ENCODE measurements around the gene UBFD1. TPM values are rescaled to one million over a fixed set of nuclear protein-coding genes. Genes with fewer than 3 reads are reported as not detected.

The UBFD1 gene
- total and polyA plus RNA-seq, 2 of the 8 experiments (the other 6 are each of a cell fraction or from before 2014, with no cell fraction given), result 66.3 to 106 TPM

DNA sequence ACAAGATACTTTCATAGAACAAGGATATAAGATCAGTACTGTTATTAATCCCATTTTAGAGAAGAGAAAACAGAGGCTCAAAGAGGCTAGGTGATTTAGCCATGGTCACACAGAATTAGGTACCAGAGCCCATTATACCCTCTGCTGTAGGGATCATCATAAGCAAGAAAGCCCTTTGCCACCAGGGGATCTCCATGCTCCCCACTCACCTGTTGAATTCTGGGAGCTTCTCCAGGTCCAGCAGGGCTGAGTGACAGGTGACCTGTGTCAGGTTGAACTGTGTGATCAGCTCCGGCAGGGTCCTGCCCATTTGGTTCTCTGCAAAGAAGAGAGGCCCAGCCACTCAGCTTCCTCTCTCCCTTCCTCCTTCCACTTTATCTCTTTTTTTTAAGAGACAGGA lies 25.1 kb upstream of the UBFD1 start:
- no peak overlapping the region for H2BK120ac ChIP-seq (replicated peaks; ENCODE audit: low read depth, low read length)
- peaks cover 0 to 6% of the 10 kb centered on the region in 2 experiments for H4K20me1 ChIP-seq (replicated peaks in 1 of 2; ENCODE audit: control insufficient read depth in 1 of 2, insufficient read depth in 2 of 2, low read length in 2 of 2)
- no peak overlapping the region for H2AFZ ChIP-seq (ENCODE audit: low read length)
- H2BK20ac ChIP-seq (ENCODE audit: low read length), result no peak overlapping the region
- FAIRE-seq, result no peak
- no peaks in the 10 kb centered on the region for H3K9me3 ChIP-seq (ENCODE audit: insufficient read depth in 2 of 2, low read depth in 1 of 2, low read length in 1 of 2)
- H3K36me3 ChIP-seq (ENCODE audit: control insufficient read depth in 2 of 4, insufficient read depth in 4 of 4, low read length in 3 of 4), result peaks cover 19 to 72% (median 55%) of the 10 kb centered on the region in 4 experiments
- H3K23me2 ChIP-seq (ENCODE audit: low read depth, low read length), result no peaks in the 10 kb centered on the region
- H3K56ac ChIP-seq (replicated peaks; ENCODE audit: insufficient read length, low read depth, low read length), result no peak overlapping the region
- no peak overlapping the region for H3K4me2 ChIP-seq (ENCODE audit: insufficient read depth in 1 of 2, low read depth in 2 of 2, low read length in 2 of 2)
- no peak overlapping the region for H3K27ac ChIP-seq (ENCODE audit: low read depth, low read length)
- H3K4ac ChIP-seq (replicated peaks; ENCODE audit: insufficient read length, low read depth, low read length), result no peak overlapping the region
- H4K8ac ChIP-seq (ENCODE audit: extremely low read depth, insufficient read depth, low read length), result no peak overlapping the region
- H3K4me3 ChIP-seq (ENCODE audit: extremely low read depth in 1 of 4, insufficient read depth in 2 of 4, low read depth in 3 of 4, low read length in 4 of 4), result no peak overlapping the region
- no peak overlapping the region for H3K9ac ChIP-seq (replicated peaks in 1 of 4; ENCODE audit: extremely low read depth in 1 of 4, low read depth in 3 of 4, low read length in 3 of 4)
- H3K14ac ChIP-seq (ENCODE audit: insufficient read length), result no peak overlapping the region
- 90% methylated on average over 1 of the region's 1 CpG; no CpG with 5 or more reads in 1 of the 2 experiments for WGBS, 2 experiments (ENCODE audit: extremely low coverage in 1 of 2, insufficient coverage in 1 of 2, insufficient read length in 1 of 2, insufficient replicate concordance in 2 of 2, low coverage in 1 of 2, low lambda C conversion rate in 2 of 2, missing lambda C conversion rate in 1 of 2)
- no peak overlapping the region for H4K5ac ChIP-seq (ENCODE audit: insufficient read length, low read depth, low read length)
- H3K18ac ChIP-seq (ENCODE audit: extremely low read depth, low read length), result no peak overlapping the region
- H3K79me1 ChIP-seq (ENCODE audit: low read depth, low read length), result no peaks in the 10 kb centered on the region
- no peak overlapping the region for H3K23ac ChIP-seq (ENCODE audit: insufficient read length)
- H2BK15ac ChIP-seq (ENCODE audit: low read length), result no peak overlapping the region
- no peak overlapping the region for H4K91ac ChIP-seq (replicated peaks; ENCODE audit: insufficient read length, low read length)
- no peaks in the 10 kb centered on the region for H3K27me3 ChIP-seq (replicated peaks in 1 of 4; ENCODE audit: control insufficient read depth in 3 of 4, extremely low read depth in 1 of 4, insufficient read depth in 3 of 4, low read length in 3 of 4)
- H3K79me2 ChIP-seq (ENCODE audit: control insufficient read depth in 1 of 2, insufficient read depth in 2 of 2, low read length in 2 of 2), result no peaks in the 10 kb centered on the region
- ChIA-PET POLR2A (ENCODE audit: partially characterized antibody) (interaction anchor here (0.6 kb wide), 1 partner anchor 14 kb away, joined by 3 read pairs; no protein-coding TSS in a partner anchor), CTCF (ENCODE audit: partially characterized antibody) (interaction anchor here (0.7 kb wide), 1 partner anchor 12 kb away, joined by 3 read pairs; no protein-coding TSS in a partner anchor)
- H2AK5ac ChIP-seq (ENCODE audit: low read depth, low read length), result no peak overlapping the region
- no peak overlapping the region for H2BK12ac ChIP-seq (ENCODE audit: low read depth, low read length)
- H3K4me1 ChIP-seq (replicated peaks in 1 of 4; ENCODE audit: control insufficient read depth in 3 of 4, insufficient read depth in 4 of 4, low read length in 3 of 4), result no peaks in the 10 kb centered on the region
- DNase-seq (ENCODE audit: low read depth in 1 of 2, low spot score in 2 of 2), result no peak
- no peak overlapping the region for H2BK5ac ChIP-seq (ENCODE audit: low read depth, low read length)
- TF ChIP-seq CHD1 (IDR thresholded peaks at IDR 0.05; ENCODE audit: low read depth, low read length) (no peak), YY1 (IDR thresholded peaks at IDR 0.05; ENCODE audit: low read depth, low read length) (no peak), CTBP2 (IDR thresholded peaks at IDR 0.05; ENCODE audit: borderline replicate concordance, insufficient read depth, insufficient read length, low read length) (no peak), TBP (IDR thresholded peaks at IDR 0.05; ENCODE audit: low read depth, low read length) (no peak), RNF2 (IDR thresholded peaks at IDR 0.05; ENCODE audit: borderline replicate concordance, low read depth, low read length, missing control alignments, poor library complexity, severe bottlenecking) (no peak), HDAC2 (IDR thresholded peaks at IDR 0.05; ENCODE audit: borderline replicate concordance in 1 of 2, low read depth in 2 of 2, low read length in 2 of 2) (no peak), FOSL1 (IDR thresholded peaks at IDR 0.05; ENCODE audit: insufficient read depth, low read depth, low read length) (no peak), SIX5 (IDR thresholded peaks at IDR 0.05; ENCODE audit: low read depth, low read length) (no peak)
- TF ChIP-seq, protein P1, sequence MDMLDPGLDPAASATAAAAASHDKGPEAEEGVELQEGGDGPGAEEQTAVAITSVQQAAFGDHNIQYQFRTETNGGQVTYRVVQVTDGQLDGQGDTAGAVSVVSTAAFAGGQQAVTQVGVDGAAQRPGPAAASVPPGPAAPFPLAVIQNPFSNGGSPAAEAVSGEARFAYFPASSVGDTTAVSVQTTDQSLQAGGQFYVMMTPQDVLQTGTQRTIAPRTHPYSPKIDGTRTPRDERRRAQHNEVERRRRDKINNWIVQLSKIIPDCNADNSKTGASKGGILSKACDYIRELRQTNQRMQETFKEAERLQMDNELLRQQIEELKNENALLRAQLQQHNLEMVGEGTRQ (IDR thresholded peaks at IDR 0.05; ENCODE audit: low read length), result no peak
- TF ChIP-seq, protein P2, sequence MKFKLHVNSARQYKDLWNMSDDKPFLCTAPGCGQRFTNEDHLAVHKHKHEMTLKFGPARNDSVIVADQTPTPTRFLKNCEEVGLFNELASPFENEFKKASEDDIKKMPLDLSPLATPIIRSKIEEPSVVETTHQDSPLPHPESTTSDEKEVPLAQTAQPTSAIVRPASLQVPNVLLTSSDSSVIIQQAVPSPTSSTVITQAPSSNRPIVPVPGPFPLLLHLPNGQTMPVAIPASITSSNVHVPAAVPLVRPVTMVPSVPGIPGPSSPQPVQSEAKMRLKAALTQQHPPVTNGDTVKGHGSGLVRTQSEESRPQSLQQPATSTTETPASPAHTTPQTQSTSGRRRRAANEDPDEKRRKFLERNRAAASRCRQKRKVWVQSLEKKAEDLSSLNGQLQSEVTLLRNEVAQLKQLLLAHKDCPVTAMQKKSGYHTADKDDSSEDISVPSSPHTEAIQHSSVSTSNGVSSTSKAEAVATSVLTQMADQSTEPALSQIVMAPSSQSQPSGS (IDR thresholded peaks at IDR 0.05; ENCODE audit: low read length), result no peak

All from H1 (cell line).